PFSK-1 (cell line): Measurements from ENCODE around the gene ZKSCAN4.

ENCODE experiments used
- FOXP2 ChIP-seq: optimal IDR thresholded peaks from 2 replicates; pipeline ENCODE3; 2011; ENCODE audit warnings: borderline replicate concordance, control low read depth, inconsistent platforms; ENCODE audit not compliant: insufficient read depth; ENCODE audit errors: extremely low read length, extremely low read depth
- POLR2AphosphoS5 ChIP-seq: IDR thresholded peaks from 2 replicates; pipeline ENCODE4 v1.6.1; 2012; ENCODE audit warnings: low read depth, mild to moderate bottlenecking, control low read depth, low read length, moderate library complexity
- REST ChIP-seq, 2 experiments: IDR thresholded peaks; 2 replicates each; pipeline versions ENCODE4 v1.6.1 to v1.8.0; 2011 to 2012; ENCODE audit warnings: low read depth in 2 of 2, low read length in 2 of 2, control low read depth in 1 of 2, inconsistent platforms in 1 of 2, mild to moderate bottlenecking in 1 of 2, moderate library complexity in 1 of 2; ENCODE audit not compliant: insufficient read depth in 1 of 2
- SIN3A ChIP-seq: IDR thresholded peaks from 2 replicates; pipeline ENCODE4 v1.6.1; 2012; ENCODE audit warnings: mild to moderate bottlenecking, low read length, moderate library complexity, borderline replicate concordance; ENCODE audit not compliant: insufficient read depth
- TAF1 ChIP-seq: IDR thresholded peaks from 2 replicates; pipeline ENCODE4 v1.6.1; 2012; ENCODE audit warnings: low read length, control low read depth, borderline replicate concordance; ENCODE audit not compliant: insufficient read depth

The ZKSCAN4 gene

GRCh38 chr6:28240471-28240870, 11.6 kb downstream of the ZKSCAN4 start:
- TF ChIP-seq REST (IDR thresholded peaks at IDR 0.05; ENCODE audit: insufficient read depth in 1 of 2, low read depth in 2 of 2, low read length in 2 of 2), result no peak
- TF ChIP-seq POLR2AphosphoS5, result no peak
- TF ChIP-seq TAF1, result no peak
- TF ChIP-seq FOXP2, result no peak
- no peak for TF ChIP-seq SIN3A

GRCh38 chr6:28239636-28240035, 12.4 kb downstream of the ZKSCAN4 start:
- TF ChIP-seq FOXP2, result no peak
- no peak for TF ChIP-seq POLR2AphosphoS5
- TF ChIP-seq REST (IDR thresholded peaks at IDR 0.05; ENCODE audit: insufficient read depth in 1 of 2, low read depth in 2 of 2, low read length in 2 of 2), result no peak
- TF ChIP-seq SIN3A, result no peak
- no peak for TF ChIP-seq TAF1

GRCh38 chr6:28235912-28236452, 16.1 kb downstream of the ZKSCAN4 start:
- TF ChIP-seq TAF1, result no peak
- TF ChIP-seq POLR2AphosphoS5, result no peak
- TF ChIP-seq SIN3A, result no peak
- no peak for TF ChIP-seq REST (IDR thresholded peaks at IDR 0.05; ENCODE audit: insufficient read depth in 1 of 2, low read depth in 2 of 2, low read length in 2 of 2)

- no peak for TF ChIP-seq POLR2AphosphoS5
Observed at GRCh38 chr6:28232785-28233184, 19.3 kb downstream of the ZKSCAN4 start.

GRCh38 chr6:28226460-28226859, 25.6 kb downstream of the ZKSCAN4 start:
- no peak for TF ChIP-seq SIN3A
- TF ChIP-seq TAF1, result no peak
- TF ChIP-seq POLR2AphosphoS5, result no peak
- TF ChIP-seq FOXP2, result no peak
- no peak for TF ChIP-seq REST (IDR thresholded peaks at IDR 0.05; ENCODE audit: insufficient read depth in 1 of 2, low read depth in 2 of 2, low read length in 2 of 2)
